Gastrocnemius medialis (tissue), 4 donors: ENCODE measurements around the gene CERS6.

Experiments used
- POLR2A ChIP-seq, 2 donors: fragments of 450-650 bp; IDR thresholded peaks; one replicate each; pipeline ENCODE4 v1.6.1; 2017; ENCODE audit warnings: antibody characterized with exemption in 2 of 2, mild to moderate bottlenecking in 2 of 2, moderate library complexity in 2 of 2
- TF ChIP-seq, protein P1 (sequence below), 5 experiments: fragments of 450-650 bp in 3 of 5; fragments of 200-600 bp in 2 of 5; sonication (generic) in 2 of 5; IDR thresholded peaks in 4 of 5; conservative IDR thresholded peaks in 1 of 5; 1 replicate in 4 of 5; 2 replicates in 1 of 5; pipeline ENCODE4 v1.5.1; 2016 to 2019; ENCODE audit warnings: antibody characterized with exemption in 5 of 5, mild to moderate bottlenecking in 3 of 5, moderate library complexity in 3 of 5

- TF ChIP-seq, protein P1, sequence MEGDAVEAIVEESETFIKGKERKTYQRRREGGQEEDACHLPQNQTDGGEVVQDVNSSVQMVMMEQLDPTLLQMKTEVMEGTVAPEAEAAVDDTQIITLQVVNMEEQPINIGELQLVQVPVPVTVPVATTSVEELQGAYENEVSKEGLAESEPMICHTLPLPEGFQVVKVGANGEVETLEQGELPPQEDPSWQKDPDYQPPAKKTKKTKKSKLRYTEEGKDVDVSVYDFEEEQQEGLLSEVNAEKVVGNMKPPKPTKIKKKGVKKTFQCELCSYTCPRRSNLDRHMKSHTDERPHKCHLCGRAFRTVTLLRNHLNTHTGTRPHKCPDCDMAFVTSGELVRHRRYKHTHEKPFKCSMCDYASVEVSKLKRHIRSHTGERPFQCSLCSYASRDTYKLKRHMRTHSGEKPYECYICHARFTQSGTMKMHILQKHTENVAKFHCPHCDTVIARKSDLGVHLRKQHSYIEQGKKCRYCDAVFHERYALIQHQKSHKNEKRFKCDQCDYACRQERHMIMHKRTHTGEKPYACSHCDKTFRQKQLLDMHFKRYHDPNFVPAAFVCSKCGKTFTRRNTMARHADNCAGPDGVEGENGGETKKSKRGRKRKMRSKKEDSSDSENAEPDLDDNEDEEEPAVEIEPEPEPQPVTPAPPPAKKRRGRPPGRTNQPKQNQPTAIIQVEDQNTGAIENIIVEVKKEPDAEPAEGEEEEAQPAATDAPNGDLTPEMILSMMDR (IDR thresholded peaks at IDR 0.05 in 4 of 5, conservative IDR thresholded peaks at IDR 0.05 in 1 of 5): no peak
- no peak for TF ChIP-seq POLR2A (IDR thresholded peaks at IDR 0.05)
Measured at GRCh38 chr2:168814939-168815907, 359.2 kb downstream of the CERS6 start.
